GM18858 (cell line): ENCODE data around the gene CXCL14.
"Not testable (repeated sequence)": the region's sequence is repeated elsewhere in the genome, so short reads cannot be mapped to it uniquely, and the experiment has no call there.

ENCODE experiments used
- ATAC-seq: cut with Tn5 transposase; IDR thresholded peaks from one replicate; pipeline ENCODE4 v1.9.1; 2021; ENCODE audit not compliant: unreplicated experiment

Gene CXCL14

GRCh38 chr5:135545099-135545498 lies 33.7 kb downstream of the CXCL14 start:
- ATAC-seq = no peak

GRCh38 chr5:135543485-135544304 lies 35.1 kb downstream of the CXCL14 start:
- no peak for ATAC-seq

GRCh38 chr5:135543001-135543484 lies 35.7 kb downstream of the CXCL14 start:
- no peak for ATAC-seq

GRCh38 chr5:135541807-135542502 lies 36.8 kb downstream of the CXCL14 start:
- no peak for ATAC-seq

GRCh38 chr5:135539430-135540005 lies 39.3 kb downstream of the CXCL14 start:
- ATAC-seq = no peak

- no peak for ATAC-seq
Observed at GRCh38 chr5:135538261-135538660, 40.5 kb downstream of the CXCL14 start.

- no peak for ATAC-seq
Observed at GRCh38 chr5:135537745-135538144, 41.0 kb downstream of the CXCL14 start.

GRCh38 chr5:135537271-135537670 lies 41.5 kb downstream of the CXCL14 start:
- ATAC-seq = no peak

- no peak for ATAC-seq
Observed at GRCh38 chr5:135535820-135536801, 42.7 kb downstream of the CXCL14 start, which contains the start of gene NEUROG1. TSS of gene NEUROG1 (minus strand) at chr5:135535964. CDS start at chr5:135535690, 274 bp downstream.

GRCh38 chr5:135535420-135535819 lies 43.4 kb downstream of the CXCL14 start:
- ATAC-seq = no peak

GRCh38 chr5:135534609-135535419 lies 44.0 kb downstream of the CXCL14 start:
- ATAC-seq = no peak

GRCh38 chr5:135533794-135534193 lies 45.0 kb downstream of the CXCL14 start:
- no peak for ATAC-seq

GRCh38 chr5:135533334-135533733 lies 45.5 kb downstream of the CXCL14 start:
- no peak for ATAC-seq

GRCh38 chr5:135529576-135529975 lies 49.2 kb downstream of the CXCL14 start:
- ATAC-seq = not testable (repeated sequence)

GRCh38 chr5:135526924-135527323 lies 51.9 kb downstream of the CXCL14 start:
- ATAC-seq = no peak

- no peak for ATAC-seq
Observed at GRCh38 chr5:135521964-135522363, 56.8 kb downstream of the CXCL14 start.
